ENCODE data around the gene PTPA. TPM values are rescaled to one million over a fixed set of nuclear protein-coding genes. Genes with fewer than 3 reads are reported as not detected.
"Not testable (repeated sequence)": the region's sequence is repeated elsewhere in the genome, so short reads cannot be mapped to it uniquely, and the experiment has no call there.

The PTPA gene
- total RNA-seq, 2 experiments from 2014 or later = 88.3 to 97.7 TPM

- POLR2A ChIA-PET = interaction anchor here (1.0 kb wide), 1 partner anchor 421 kb away, joined by 3 read pairs; no protein-coding TSS in a partner anchor
- CTCF ChIA-PET = interaction anchor here (0.7 to 1.9 kb wide), 2 partner anchors 10 to 18 kb away, joined by 3 to 7 read pairs; no protein-coding TSS in a partner anchor
- H3K4me1 Mint-ChIP-seq = no peaks in the 10 kb centered on the region
- H3K9me3 Mint-ChIP-seq = no peaks in the 10 kb centered on the region
- no peaks in the 10 kb centered on the region for H3K27me3 Mint-ChIP-seq
- H3K36me3 Mint-ChIP-seq (ENCODE audit: low read depth) = no peaks in the 10 kb centered on the region
- H3K27ac Mint-ChIP-seq = no peak overlapping the region
- no peak overlapping the region for H3K4me3 Mint-ChIP-seq
- no peak for DNase-seq
Observed at GRCh38 chr9:129160712-129161533, 49.7 kb downstream of the PTPA start.

GRCh38 chr9:129161534-129161837 lies 50.3 kb downstream of the PTPA start:
- H3K27ac Mint-ChIP-seq = no peak overlapping the region
- H3K27me3 Mint-ChIP-seq = no peaks in the 10 kb centered on the region
- H3K9me3 Mint-ChIP-seq = no peaks in the 10 kb centered on the region
- H3K4me1 Mint-ChIP-seq = peaks cover 2% of the 10 kb centered on the region
- no peaks in the 10 kb centered on the region for H3K36me3 Mint-ChIP-seq (ENCODE audit: low read depth)
- no peak for DNase-seq
- no peak overlapping the region for H3K4me3 Mint-ChIP-seq
- POLR2A ChIA-PET = interaction anchor here (1.0 kb wide), 1 partner anchor 421 kb away, joined by 3 read pairs; no protein-coding TSS in a partner anchor
- CTCF ChIA-PET = no interaction called here

DNA sequence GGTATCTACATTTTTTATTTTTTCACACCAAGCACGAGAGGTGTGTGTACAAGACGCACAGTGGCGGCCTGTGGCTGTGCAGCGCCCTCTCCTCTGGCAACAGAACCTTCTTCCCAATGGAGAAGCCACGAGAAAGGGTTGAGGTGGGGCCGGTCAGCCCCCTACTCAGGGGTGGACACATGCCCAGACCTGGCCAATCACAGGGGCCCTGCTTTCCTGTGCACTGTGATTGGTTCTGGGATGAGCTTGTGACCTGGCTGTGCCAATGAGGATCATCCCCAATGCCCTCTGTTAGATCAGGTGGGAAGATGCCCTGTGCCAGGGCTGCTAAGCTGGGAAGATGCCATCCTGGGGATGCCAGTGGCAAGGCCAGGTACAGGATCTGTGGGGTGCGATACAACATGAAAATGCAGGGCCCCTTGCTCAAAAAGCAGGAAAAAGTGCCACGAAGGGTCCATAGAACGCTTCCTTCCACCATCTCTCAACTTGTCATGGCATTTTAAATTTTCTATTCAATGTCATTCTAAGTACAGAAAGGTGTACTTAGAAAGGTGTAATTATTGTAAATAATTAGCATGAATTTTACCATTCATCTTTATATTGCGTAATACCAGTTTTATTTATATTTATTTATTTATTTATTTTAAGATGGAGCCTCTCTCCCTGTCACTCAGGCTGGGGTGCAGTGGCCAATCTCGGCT lies 51.4 kb downstream of the PTPA start:
- no peak for DNase-seq
- Mint-ChIP-seq H3K27me3 (no peaks in the 10 kb centered on the region), H3K9me3 (no peaks in the 10 kb centered on the region), H3K4me1 (peaks cover 12% of the 10 kb centered on the region), H3K36me3 (ENCODE audit: low read depth) (no peaks in the 10 kb centered on the region), H3K4me3 (no peak overlapping the region), H3K27ac (no peak overlapping the region)
- POLR2A ChIA-PET = no interaction called here
- CTCF ChIA-PET = no interaction called here

GRCh38 chr9:129163198-129163670 lies 52.0 kb downstream of the PTPA start:
- H3K36me3 Mint-ChIP-seq (ENCODE audit: low read depth); H3K27ac Mint-ChIP-seq; H3K4me3 Mint-ChIP-seq; H3K9me3 Mint-ChIP-seq; POLR2A ChIA-PET; H3K27me3 Mint-ChIP-seq; CTCF ChIA-PET; DNase-seq: not testable (repeated sequence)
- peaks cover 18% of the 10 kb centered on the region for H3K4me1 Mint-ChIP-seq

DNA sequence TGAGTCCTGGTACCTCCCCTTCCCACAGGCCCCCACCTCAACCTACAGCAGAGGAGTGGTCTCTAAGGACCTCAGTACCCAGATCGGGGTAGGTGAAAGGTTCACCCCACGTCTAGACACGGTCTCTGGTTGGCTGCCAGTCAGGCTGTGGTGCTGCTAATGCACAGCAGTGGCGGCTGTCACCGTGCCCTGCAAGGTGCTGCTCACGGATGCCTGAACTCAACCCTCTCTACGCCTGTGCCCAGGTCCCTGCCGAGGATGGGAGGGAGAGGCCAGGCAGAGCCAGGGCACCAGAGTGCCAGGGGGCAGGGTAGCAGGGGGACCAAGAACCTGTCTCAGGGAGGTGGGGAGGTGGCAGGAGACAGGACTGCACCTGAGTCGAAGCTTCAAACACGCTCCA lies 52.5 kb downstream of the PTPA start:
- H3K4me1 Mint-ChIP-seq = peaks cover 19% of the 10 kb centered on the region
- no peaks in the 10 kb centered on the region for H3K9me3 Mint-ChIP-seq
- H3K27me3 Mint-ChIP-seq = no peaks in the 10 kb centered on the region
- no peaks in the 10 kb centered on the region for H3K36me3 Mint-ChIP-seq (ENCODE audit: low read depth)
- CTCF ChIA-PET = interaction anchor here (0.8 to 1.4 kb wide), 2 partner anchors 10 to 32 kb away, joined by 4 read pairs; no protein-coding TSS in a partner anchor
- POLR2A ChIA-PET = no interaction called here
- no peak overlapping the region for H3K27ac Mint-ChIP-seq
- no peak overlapping the region for H3K4me3 Mint-ChIP-seq
- DNase-seq = no peak

GRCh38 chr9:129164246-129164930 lies 53.2 kb downstream of the PTPA start:
- Mint-ChIP-seq H3K27me3 (no peaks in the 10 kb centered on the region), H3K4me1 (peaks cover 20% of the 10 kb centered on the region), H3K9me3 (no peaks in the 10 kb centered on the region), H3K4me3 (no peak overlapping the region), H3K36me3 (ENCODE audit: low read depth) (no peaks in the 10 kb centered on the region), H3K27ac (no peak overlapping the region)
- ChIA-PET CTCF (interaction anchor here (0.8 to 1.4 kb wide), 3 partner anchors 10 to 33 kb away, joined by 3 to 4 read pairs (median 4); no protein-coding TSS in a partner anchor), POLR2A (no interaction called here)
- no peak for DNase-seq

DNA sequence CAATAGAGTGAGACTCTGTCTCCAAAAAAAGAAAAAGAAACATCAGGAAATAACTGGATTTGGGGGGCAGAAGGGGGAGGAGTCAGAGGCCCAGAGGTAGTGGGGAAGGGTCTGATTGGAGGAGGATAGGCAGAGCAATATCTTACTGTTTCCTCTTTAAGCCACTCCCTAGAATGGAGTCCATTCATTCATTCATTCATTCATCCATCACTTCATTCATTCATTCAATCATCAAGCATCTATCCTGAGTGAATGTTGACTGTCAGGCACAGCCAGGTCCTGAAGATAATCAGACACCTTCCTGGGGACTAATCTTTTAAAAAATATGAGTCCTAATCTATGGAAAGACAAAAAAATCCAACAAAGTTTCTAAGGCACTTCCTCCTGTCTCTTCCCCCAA lies 54.0 kb downstream of the PTPA start:
- Mint-ChIP-seq H3K4me1 (peaks cover 23% of the 10 kb centered on the region), H3K4me3 (no peak overlapping the region), H3K27ac (no peak overlapping the region), H3K27me3 (no peaks in the 10 kb centered on the region), H3K36me3 (ENCODE audit: low read depth) (no peaks in the 10 kb centered on the region), H3K9me3 (no peaks in the 10 kb centered on the region)
- CTCF ChIA-PET = interaction anchor here (1.1 to 1.4 kb wide), 2 partner anchors 9 to 22 kb away, joined by 3 to 4 read pairs; no protein-coding TSS in a partner anchor
- no peak for DNase-seq
- POLR2A ChIA-PET = interaction anchor here (3.5 kb wide), 1 partner anchor 26 kb away, joined by 13 read pairs; no protein-coding TSS in a partner anchor

- ChIA-PET POLR2A (interaction anchor here (1.1 to 3.5 kb wide), 3 partner anchors 11 to 27 kb away, joined by 3 to 13 read pairs (median 3); partner anchors contain the start of gene IER5L), CTCF (interaction anchor here (0.9 to 1.7 kb wide), 9 partner anchors 11 to 458 kb away, joined by 3 to 12 read pairs (median 5); partner anchors contain the start of gene IER5L)
- Mint-ChIP-seq H3K27ac (peak overlapping the region; percentile 58), H3K27me3 (peaks cover 1% of the 10 kb centered on the region), H3K4me1 (peaks cover 35% of the 10 kb centered on the region), H3K36me3 (ENCODE audit: low read depth) (no peaks in the 10 kb centered on the region), H3K9me3 (no peaks in the 10 kb centered on the region), H3K4me3 (peak overlapping the region; percentile 32)
- no peak for DNase-seq
Observed at GRCh38 chr9:129166623-129167557, 55.7 kb downstream of the PTPA start.

DNA sequence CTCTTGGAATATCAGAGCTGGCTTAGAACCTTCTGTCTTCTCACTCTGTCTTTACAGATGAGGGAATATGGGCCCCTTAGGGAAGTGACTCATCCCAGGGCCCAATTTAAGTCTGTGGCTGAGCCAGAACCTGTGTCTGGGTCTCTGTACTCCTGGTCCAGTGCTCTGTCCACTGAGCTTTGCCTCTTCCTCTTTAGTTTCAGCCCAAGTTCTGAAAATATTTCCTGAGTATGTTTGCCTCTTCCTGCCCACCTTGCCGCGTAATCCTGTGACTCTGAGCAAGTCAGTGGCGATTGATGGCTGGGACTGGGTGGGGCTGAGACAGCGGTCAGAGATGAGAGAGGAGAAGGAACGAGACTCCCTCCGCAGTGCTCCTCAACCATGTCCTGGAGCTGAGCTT lies 59.0 kb downstream of the PTPA start:
- POLR2A ChIA-PET = interaction anchor here (1.2 kb wide), 1 partner anchor 27 kb away, joined by 3 read pairs; no protein-coding TSS in a partner anchor
- Mint-ChIP-seq H3K4me1 (peaks cover 37% of the 10 kb centered on the region), H3K36me3 (ENCODE audit: low read depth) (no peaks in the 10 kb centered on the region), H3K27me3 (peaks cover 19% of the 10 kb centered on the region), H3K4me3 (no peak overlapping the region), H3K27ac (peak overlapping the region; percentile 5), H3K9me3 (no peaks in the 10 kb centered on the region)
- CTCF ChIA-PET = interaction anchor here (0.6 to 3.5 kb wide), 8 partner anchors 9 to 441 kb away, joined by 3 to 20 read pairs (median 4); no protein-coding TSS in a partner anchor
- peak; percentile 37 for DNase-seq

DNA sequence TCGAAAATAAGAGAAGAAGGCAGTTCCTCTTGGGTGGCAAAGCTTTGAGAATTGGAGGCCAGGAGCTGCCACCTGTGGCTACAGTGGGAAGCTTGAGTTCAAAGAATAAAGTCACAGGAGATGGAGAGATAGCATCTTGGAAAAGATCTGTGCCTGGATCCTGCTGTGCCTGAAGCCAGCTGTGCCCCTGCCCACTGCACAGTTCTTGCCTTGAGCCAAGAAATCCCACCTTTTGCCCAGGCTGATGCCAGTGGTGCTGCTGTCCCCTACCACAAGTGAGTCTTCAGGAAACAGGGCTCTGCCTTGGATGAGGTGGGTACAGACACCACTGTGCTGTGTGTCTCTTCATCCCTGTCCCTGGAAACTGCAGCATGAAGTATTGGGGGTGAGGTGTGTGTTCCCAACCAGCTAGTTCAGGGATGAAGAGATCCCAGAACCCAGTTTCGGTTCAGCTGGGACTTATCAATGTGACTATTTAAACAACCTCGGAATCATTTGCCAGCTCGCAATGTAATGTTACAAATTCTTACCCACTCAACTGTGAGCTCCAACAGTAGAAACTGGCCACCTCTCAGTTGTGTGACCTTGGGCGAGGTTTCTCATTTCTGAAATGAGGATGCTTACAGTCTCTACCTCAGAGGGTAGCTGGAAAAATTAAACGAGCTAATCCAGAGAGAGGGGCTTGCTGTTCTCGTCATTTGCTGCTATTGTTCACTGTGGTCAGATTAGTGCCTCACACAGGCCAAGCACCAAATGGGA lies 61.0 kb downstream of the PTPA start:
- POLR2A ChIA-PET = interaction anchor here (1.1 to 5.4 kb wide), 3 partner anchors 30 to 287 kb away, joined by 3 to 24 read pairs (median 8); no protein-coding TSS in a partner anchor

DNA sequence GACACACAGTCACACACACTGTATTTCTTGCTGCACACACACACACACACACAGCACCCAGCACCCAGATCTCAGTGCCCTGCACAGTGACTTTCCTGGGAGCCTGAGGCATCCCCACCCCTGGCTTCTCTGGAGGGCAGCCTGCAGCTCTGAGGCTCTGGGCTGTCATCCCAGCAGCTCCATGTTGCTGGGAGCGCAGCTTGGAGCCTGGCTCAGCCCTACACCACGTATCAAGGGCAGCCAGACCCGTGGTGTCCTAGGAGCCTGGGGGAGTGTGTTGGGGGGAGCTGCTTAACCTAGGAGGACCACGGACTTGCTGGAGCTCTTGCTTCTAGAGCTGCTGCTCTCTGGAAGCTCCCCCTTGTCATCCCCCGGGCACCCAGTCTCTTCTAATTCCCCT lies 61.6 kb downstream of the PTPA start:
- POLR2A ChIA-PET = interaction anchor here (1.0 to 5.4 kb wide), 4 partner anchors 30 to 286 kb away, joined by 3 to 24 read pairs (median 6); no protein-coding TSS in a partner anchor
- H3K4me3 Mint-ChIP-seq = no peak overlapping the region
- H3K4me1 Mint-ChIP-seq = peaks cover 33% of the 10 kb centered on the region
- CTCF ChIA-PET = interaction anchor here (0.6 to 3.5 kb wide), 13 partner anchors 8 to 452 kb away, joined by 3 to 31 read pairs (median 4); partner anchors contain the start of gene NTMT1
- H3K36me3 Mint-ChIP-seq (ENCODE audit: low read depth) = no peaks in the 10 kb centered on the region
- no peak overlapping the region for H3K27ac Mint-ChIP-seq
- H3K27me3 Mint-ChIP-seq = peaks cover 24% of the 10 kb centered on the region
- DNase-seq = no peak
- no peaks in the 10 kb centered on the region for H3K9me3 Mint-ChIP-seq

More for the DNA sequence above, 61.0 kb downstream of the PTPA start:
- peaks cover 22% of the 10 kb centered on the region for H3K27me3 Mint-ChIP-seq
- H3K36me3 Mint-ChIP-seq (ENCODE audit: low read depth) = no peaks in the 10 kb centered on the region
- no peak for DNase-seq
- CTCF ChIA-PET = interaction anchor here (0.6 to 3.5 kb wide), 11 partner anchors 8 to 453 kb away, joined by 3 to 31 read pairs (median 4); partner anchors contain the start of gene NTMT1
- peaks cover 37% of the 10 kb centered on the region for H3K4me1 Mint-ChIP-seq
- no peaks in the 10 kb centered on the region for H3K9me3 Mint-ChIP-seq
- no peak overlapping the region for H3K4me3 Mint-ChIP-seq
- no peak overlapping the region for H3K27ac Mint-ChIP-seq

Measured in activated CD4-positive, alpha-beta memory T cell treated with anti-CD3 and anti-CD28 coated beads, Interleukin-2, amount 10 ng/mL, durations not matched to agents 7 days and 5 days (primary cell).